Heart right ventricle (tissue), 16 donors: ENCODE measurements around the gene WDR55. TPM values are rescaled to one million over a fixed set of nuclear protein-coding genes. Genes with fewer than 3 reads are reported as not detected.
A peak's percentile ranks its signal among the peaks of the same experiment; 100 is the strongest.

Source experiments
- ATAC-seq, 8 donors: fragments of 200-7000 bp; cut with Tn5 transposase; one replicate each; pipeline ENCODE4 v1.9.1; 2020; ENCODE audit warnings: mild to moderate bottlenecking in 8 of 8, moderate library complexity in 8 of 8, moderate number of reproducible peaks in 1 of 8
- DNase-seq, 2 donors: peaks; one replicate each; pipeline ENCODE4 v3.0.0-alpha.2; 2020
- H3K27ac ChIP-seq, 10 donors: fragments of 200-600 bp; sonication (generic) in 2 of 10; one replicate each; pipeline versions ENCODE4 v1.5.0 to v1.8.0; 2020 to 2022; ENCODE audit warnings: mild to moderate bottlenecking in 3 of 10
- H3K27me3 ChIP-seq, 7 donors: fragments of 200-600 bp; one replicate each; pipeline ENCODE4 v1.8.0; 2021 to 2022; ENCODE audit warnings: mild to moderate bottlenecking in 2 of 7
- H3K36me3 ChIP-seq, 9 donors: fragments of 200-600 bp; sonication (generic) in 1 of 9; one replicate each; pipeline versions ENCODE4 v1.5.0 to v1.8.0; 2020 to 2022; ENCODE audit warnings: mild to moderate bottlenecking in 2 of 9
- H3K4me1 ChIP-seq, 9 donors: fragments of 200-600 bp; sonication (generic) in 1 of 9; one replicate each; pipeline versions ENCODE4 v1.5.0 to v1.8.0; 2020 to 2022; ENCODE audit warnings: mild to moderate bottlenecking in 4 of 9
- H3K4me3 ChIP-seq, 10 donors: fragments of 200-600 bp; sonication (generic) in 2 of 10; one replicate each; pipeline versions ENCODE4 v1.5.0 to v1.8.0; 2020 to 2022; ENCODE audit warnings: mild to moderate bottlenecking in 7 of 10, moderate library complexity in 2 of 10
- H3K9me3 ChIP-seq, 11 donors: fragments of 200-600 bp in 10 of 11; sonication (generic) in 2 of 11; one replicate each; pipeline versions ENCODE4 v1.5.0 to v1.8.0; 2013 to 2022; ENCODE audit warnings: mild to moderate bottlenecking in 2 of 11, control low read depth in 1 of 11, moderate library complexity in 1 of 11
- CTCF ChIP-seq, 9 donors: fragments of 200-600 bp; sonication (generic) in 2 of 9; IDR thresholded peaks; one replicate each; pipeline versions ENCODE4 v1.5.0 to v1.8.0; 2021 to 2022; ENCODE audit warnings: antibody characterized with exemption in 9 of 9, mild to moderate bottlenecking in 5 of 9, moderate library complexity in 1 of 9
- WGBS, 2 donors: extraction: QIAGEN DNeasy Blood & Tissue Kit; methylation state at CpG; one replicate each; pipeline ENCODE4 v1.1.7; 2013; ENCODE audit warnings: inconsistent platforms in 1 of 2; 5-methylcytosine and 5-hydroxymethylcytosine counted together
- intact Hi-C, 10 donors: fragments of 100-400 bp; cut with DNase I; formaldehyde crosslinking; loops; one replicate each; pipeline versions ENCODE4 v1.11.1 to v1.14.2; 2022
- polyA plus RNA-seq, 2 donors: library from polyadenylated mRNA; stranded (reverse); fragments of 200-250 nt; gene quantifications; one replicate each; pipeline ENCODE4 v1.2.3, GENCODE V29; 2013
- total RNA-seq, 10 donors: library from RNA; stranded (reverse); fragmentation: NEBNext Ultra II Directional in 3 of 10; extraction: Animal tissue kit (Norgen Biotek cat#: 25700) in 3 of 10; gene quantifications; one replicate each; pipeline versions ENCODE4 v1.2.1 to v1.2.4, GENCODE V29; 2021 to 2023
- donor health status: Arrhythmogenic right ventricular cardiomyopathy.
- donor health status: ischemic (EF 13 %, LVEDD 7.1; RV severe dilation, severe dysfunction).
- donor health status: healthy with polysubstance abuse.
- donor health status: DM: no; HTN: yes; CAD: no.
- donor health status: DM: no; HTN: no; CAD: no.
- donor health status: ischemic (EF 25% LVEDD 6.9; RV normal size, moderate dysfunction).
- donor health status: ischemic (EF 25% LVEDD 5.7; RV mildly dilated, moderate dysfunction).
- donor health status: healthy.
- donor health status: DM: yes; HTN: yes; CAD: no.
- donor health status: Ischemic cardiomyopathy.
- donor health status: ischemic (EF 35%, LVEDD 5.7; RV mildly dilated, moderate dysfunction).
- donor health status: nonischemic (EF 11% LVEDD 7.7; RV severe dilation, severe dysfunction).
- donor health status: DM: yes; HTN: yes; CAD: no.
- donor health status: PGD.
- donor health status: ischemic (EF 29% LVEDD 5.4; RV normal size, mild dysfunction).
- donor health status: nonischemic (EF 23%, LVEDD 6.1; RV moderate dilation, normal function).

WDR55 gene
- total and polyA plus RNA-seq, 12 donors, result 10.5 to 15.7 (median 12.2) TPM

GRCh38 chr5:140632366-140633020 lies 32.2 kb upstream of the WDR55 start:
- H3K9me3 ChIP-seq, result peaks cover 0 to 13% (median 0%) of the 10 kb centered on the region in 11 donors
- ATAC-seq, result peak; percentile 62 to 85 (median 77)
- no peak for TF ChIP-seq CTCF (IDR thresholded peaks at IDR 0.05)
- DNase-seq, result peak; percentile 50 to 56
- H3K27ac ChIP-seq, result peak overlapping the region in 9 of 10 donors; percentile 14 to 92 (median 74)
- H3K36me3 ChIP-seq, result no peaks in the 10 kb centered on the region
- intact Hi-C loops, result loop anchor here in 6 of 10 donors (5.0 to 10.0 kb wide), 5 partner anchors 65 to 268 kb away; partner anchors contain the start of genes APBB3 (in 2 of the 6), SLC35A4 (in 2 of the 6), SLC4A9 (in 2 of the 6) and EIF4EBP3 (in 1 of the 6)
- H3K27me3 ChIP-seq, result no peaks in the 10 kb centered on the region
- WGBS, 2 donors, result 1 to 2% methylated on average over 51 of the region's 51 CpGs
- H3K4me1 ChIP-seq, result peaks cover 0 to 40% (median 19%) of the 10 kb centered on the region in 9 donors
- H3K4me3 ChIP-seq, result peak overlapping the region; percentile 10 to 69 (median 62)

- DNase-seq (peak; percentile 50 to 59), ATAC-seq (peak; percentile 59 to 77 (median 68))
- H3K4me1 ChIP-seq, result peaks cover 0 to 46% (median 19%) of the 10 kb centered on the region in 9 donors
- H3K9me3 ChIP-seq, result peaks cover 0 to 8% (median 0%) of the 10 kb centered on the region in 11 donors
- peak within 1 kb of the TSS; percentile 10 to 69 (median 62) for H3K4me3 ChIP-seq
- intact Hi-C loops, result loop anchor here in 6 of 10 donors (5.0 to 10.0 kb wide), 5 partner anchors 66 to 268 kb away; partner anchors contain the start of genes APBB3 (in 2 of the 6), SLC35A4 (in 2 of the 6), SLC4A9 (in 2 of the 6) and EIF4EBP3 (in 1 of the 6)
- peak within 1 kb of the TSS in 9 of 10 donors; percentile 14 to 92 (median 74) for H3K27ac ChIP-seq
- H3K27me3 ChIP-seq, result no peaks in the 10 kb centered on the region
- TF ChIP-seq CTCF (IDR thresholded peaks at IDR 0.05), result peak in 2 of 9 donors; percentile 10
- no peaks in the 10 kb centered on the region for H3K36me3 ChIP-seq
- WGBS, 2 donors, result 8 to 10% methylated on average over 16 of the region's 16 CpGs
Observed at GRCh38 chr5:140633021-140633471, 31.7 kb upstream of the WDR55 start, which contains the start of gene CD14. Gene CD14 (minus strand): TSS chr5:140633175. CDS start chr5:140633071, 104 bp downstream.

GRCh38 chr5:140633501-140633900 lies 31.2 kb upstream of the WDR55 start:
- WGBS, 2 donors, result 84 to 97% methylated on average over 2 of the region's 2 CpGs

More at GRCh38 chr5:140633501-140633900, 31.2 kb upstream of the WDR55 start:
- no peak for TF ChIP-seq CTCF (IDR thresholded peaks at IDR 0.05)
- H3K36me3 ChIP-seq, result no peaks in the 10 kb centered on the region
- H3K4me1 ChIP-seq, result peaks cover 0 to 50% (median 19%) of the 10 kb centered on the region in 9 donors
- peaks cover 0 to 3% (median 0%) of the 10 kb centered on the region in 11 donors for H3K9me3 ChIP-seq
- no peaks in the 10 kb centered on the region for H3K27me3 ChIP-seq
- intact Hi-C loops, result loop anchor here in 6 of 10 donors (5.0 to 10.0 kb wide), 5 partner anchors 66 to 269 kb away; partner anchors contain the start of genes APBB3 (in 2 of the 6), SLC35A4 (in 2 of the 6), SLC4A9 (in 2 of the 6) and EIF4EBP3 (in 1 of the 6)
- DNase-seq (no peak), ATAC-seq (no peak)
- H3K27ac ChIP-seq, result peak overlapping the region in 8 of 10 donors; percentile 61 to 92 (median 77)
- H3K4me3 ChIP-seq, result peak overlapping the region in 8 of 10 donors; percentile 43 to 69 (median 66)
